Measurements from ENCODE around the gene PABPC1L. TPM values are rescaled to one million over a fixed set of nuclear protein-coding genes. Genes with fewer than 3 reads are reported as not detected.

Gene PABPC1L
- total and polyA plus RNA-seq, 2 of the 13 experiments (the other 11 are each of a cell fraction or from before 2014, with no cell fraction given), result 30.8 to 252 TPM

DNA sequence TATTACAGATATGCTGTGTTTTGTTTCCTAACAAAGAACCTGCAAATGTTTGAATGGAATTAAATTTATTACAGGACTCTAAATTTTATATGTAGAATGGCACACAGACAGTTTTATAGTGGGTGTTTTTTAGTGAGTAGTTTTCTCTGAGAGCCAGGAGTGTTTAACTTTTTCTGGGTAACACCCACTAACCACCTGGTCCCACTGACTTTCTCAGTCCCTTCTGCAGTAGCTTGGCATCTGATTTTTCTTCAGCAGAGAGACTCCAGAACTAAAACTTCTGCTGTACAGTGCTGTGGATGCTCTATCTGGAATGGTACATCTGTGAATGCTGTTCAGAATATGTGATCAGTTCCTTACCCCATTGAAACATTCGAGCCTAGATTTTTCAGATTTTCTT is 18.0 kb upstream of the PABPC1L start:
- Histone ChIP-seq H3K36me3 (replicated peaks in 1 of 2; ENCODE audit: control insufficient read depth in 1 of 2, insufficient read depth in 2 of 2, low read length in 2 of 2) (peaks cover 6 to 21% of the 10 kb centered on the region in 2 experiments), H3K79me2 (ENCODE audit: insufficient read depth, low read length) (peaks cover 98% of the 10 kb centered on the region), H3K27ac (ENCODE audit: extremely low read length, insufficient read depth, low read length) (no peak overlapping the region), H2AFZ (ENCODE audit: low read length) (no peak overlapping the region), H3K9ac (ENCODE audit: insufficient read depth, low read depth, low read length) (no peak overlapping the region), H3K4me3 (replicated peaks in 1 of 3; ENCODE audit: insufficient read depth in 1 of 3, low read depth in 2 of 3, low read length in 3 of 3) (no peak overlapping the region), H3K9me3 (ENCODE audit: low read length) (no peaks in the 10 kb centered on the region), H4K20me1 (ENCODE audit: insufficient read depth, low read length) (peaks cover 68% of the 10 kb centered on the region), H3K4me2 (ENCODE audit: low read depth, low read length) (no peak overlapping the region), H3K4me1 (ENCODE audit: insufficient read depth, low read length) (peaks cover 57% of the 10 kb centered on the region), H3K27me3 (ENCODE audit: control insufficient read depth in 1 of 2, insufficient read depth in 2 of 2, low read length in 2 of 2) (no peaks in the 10 kb centered on the region)
- FAIRE-seq (no peak), DNase-seq (ENCODE audit: low spot score) (no peak), ATAC-seq (no peak)
- ChIA-PET POLR2A (interaction anchor here (0.9 kb wide), 1 partner anchor 18 kb away, joined by 7 read pairs; the partner anchor contains the start of gene PABPC1L), CTCF (ENCODE audit: low intra/inter-chr PET ratio, low total read pairs) (no interaction called here)
- in situ Hi-C loops (cut with HindIII; ENCODE audit: extremely low pct_ligation_motif_present, low pct_unique_long_range_greater_than_20kb), result no loop called here
- intact Hi-C loops (cut with micrococcal nuclease; ENCODE audit: unreplicated experiment), result no loop called here
- BruUV-seq (replicated peaks), result no TSS peak
- 96% methylated on average over 1 of the region's 1 CpG for WGBS (ENCODE audit: low lambda C conversion rate)
- TF ChIP-seq, protein P1, sequence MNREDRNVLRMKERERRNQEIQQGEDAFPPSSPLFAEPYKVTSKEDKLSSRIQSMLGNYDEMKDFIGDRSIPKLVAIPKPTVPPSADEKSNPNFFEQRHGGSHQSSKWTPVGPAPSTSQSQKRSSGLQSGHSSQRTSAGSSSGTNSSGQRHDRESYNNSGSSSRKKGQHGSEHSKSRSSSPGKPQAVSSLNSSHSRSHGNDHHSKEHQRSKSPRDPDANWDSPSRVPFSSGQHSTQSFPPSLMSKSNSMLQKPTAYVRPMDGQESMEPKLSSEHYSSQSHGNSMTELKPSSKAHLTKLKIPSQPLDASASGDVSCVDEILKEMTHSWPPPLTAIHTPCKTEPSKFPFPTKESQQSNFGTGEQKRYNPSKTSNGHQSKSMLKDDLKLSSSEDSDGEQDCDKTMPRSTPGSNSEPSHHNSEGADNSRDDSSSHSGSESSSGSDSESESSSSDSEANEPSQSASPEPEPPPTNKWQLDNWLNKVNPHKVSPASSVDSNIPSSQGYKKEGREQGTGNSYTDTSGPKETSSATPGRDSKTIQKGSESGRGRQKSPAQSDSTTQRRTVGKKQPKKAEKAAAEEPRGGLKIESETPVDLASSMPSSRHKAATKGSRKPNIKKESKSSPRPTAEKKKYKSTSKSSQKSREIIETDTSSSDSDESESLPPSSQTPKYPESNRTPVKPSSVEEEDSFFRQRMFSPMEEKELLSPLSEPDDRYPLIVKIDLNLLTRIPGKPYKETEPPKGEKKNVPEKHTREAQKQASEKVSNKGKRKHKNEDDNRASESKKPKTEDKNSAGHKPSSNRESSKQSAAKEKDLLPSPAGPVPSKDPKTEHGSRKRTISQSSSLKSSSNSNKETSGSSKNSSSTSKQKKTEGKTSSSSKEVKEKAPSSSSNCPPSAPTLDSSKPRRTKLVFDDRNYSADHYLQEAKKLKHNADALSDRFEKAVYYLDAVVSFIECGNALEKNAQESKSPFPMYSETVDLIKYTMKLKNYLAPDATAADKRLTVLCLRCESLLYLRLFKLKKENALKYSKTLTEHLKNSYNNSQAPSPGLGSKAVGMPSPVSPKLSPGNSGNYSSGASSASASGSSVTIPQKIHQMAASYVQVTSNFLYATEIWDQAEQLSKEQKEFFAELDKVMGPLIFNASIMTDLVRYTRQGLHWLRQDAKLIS (CRISPR knock-in tag; IDR thresholded peaks at IDR 0.05), result no peak
- TF ChIP-seq ZNF615 (CRISPR knock-in tag; IDR thresholded peaks at IDR 0.05; ENCODE audit: borderline replicate concordance) (no peak), JUNB (CRISPR knock-in tag; IDR thresholded peaks at IDR 0.05; ENCODE audit: borderline replicate concordance) (no peak), KLF9 (CRISPR knock-in tag; IDR thresholded peaks at IDR 0.05; ENCODE audit: low read depth) (no peak), CEBPG (CRISPR knock-in tag; IDR thresholded peaks at IDR 0.05) (no peak), ZNF530 (CRISPR knock-in tag; IDR thresholded peaks at IDR 0.05; ENCODE audit: low read depth) (no peak), ZNF577 (CRISPR knock-in tag; IDR thresholded peaks at IDR 0.05; ENCODE audit: borderline replicate concordance, low read depth) (no peak), ZNF225 (CRISPR knock-in tag; IDR thresholded peaks at IDR 0.05) (no peak), BHLHE40 (IDR thresholded peaks at IDR 0.05; ENCODE audit: low read length) (no peak), MATR3 (CRISPR knock-in tag; IDR thresholded peaks at IDR 0.05) (no peak), GATAD1 (CRISPR knock-in tag; IDR thresholded peaks at IDR 0.05) (no peak), ZNF24 (IDR thresholded peaks at IDR 0.05) (no peak), ZNF205 (CRISPR knock-in tag; IDR thresholded peaks at IDR 0.05) (no peak), POLR2G (IDR thresholded peaks at IDR 0.05; ENCODE audit: low read depth, low read length) (no peak), RBFOX2 (IDR thresholded peaks at IDR 0.05; ENCODE audit: low read depth, low read length) (no peak), ZNF567 (CRISPR knock-in tag; IDR thresholded peaks at IDR 0.05; ENCODE audit: borderline replicate concordance) (no peak)
- TF ChIP-seq, protein P2, sequence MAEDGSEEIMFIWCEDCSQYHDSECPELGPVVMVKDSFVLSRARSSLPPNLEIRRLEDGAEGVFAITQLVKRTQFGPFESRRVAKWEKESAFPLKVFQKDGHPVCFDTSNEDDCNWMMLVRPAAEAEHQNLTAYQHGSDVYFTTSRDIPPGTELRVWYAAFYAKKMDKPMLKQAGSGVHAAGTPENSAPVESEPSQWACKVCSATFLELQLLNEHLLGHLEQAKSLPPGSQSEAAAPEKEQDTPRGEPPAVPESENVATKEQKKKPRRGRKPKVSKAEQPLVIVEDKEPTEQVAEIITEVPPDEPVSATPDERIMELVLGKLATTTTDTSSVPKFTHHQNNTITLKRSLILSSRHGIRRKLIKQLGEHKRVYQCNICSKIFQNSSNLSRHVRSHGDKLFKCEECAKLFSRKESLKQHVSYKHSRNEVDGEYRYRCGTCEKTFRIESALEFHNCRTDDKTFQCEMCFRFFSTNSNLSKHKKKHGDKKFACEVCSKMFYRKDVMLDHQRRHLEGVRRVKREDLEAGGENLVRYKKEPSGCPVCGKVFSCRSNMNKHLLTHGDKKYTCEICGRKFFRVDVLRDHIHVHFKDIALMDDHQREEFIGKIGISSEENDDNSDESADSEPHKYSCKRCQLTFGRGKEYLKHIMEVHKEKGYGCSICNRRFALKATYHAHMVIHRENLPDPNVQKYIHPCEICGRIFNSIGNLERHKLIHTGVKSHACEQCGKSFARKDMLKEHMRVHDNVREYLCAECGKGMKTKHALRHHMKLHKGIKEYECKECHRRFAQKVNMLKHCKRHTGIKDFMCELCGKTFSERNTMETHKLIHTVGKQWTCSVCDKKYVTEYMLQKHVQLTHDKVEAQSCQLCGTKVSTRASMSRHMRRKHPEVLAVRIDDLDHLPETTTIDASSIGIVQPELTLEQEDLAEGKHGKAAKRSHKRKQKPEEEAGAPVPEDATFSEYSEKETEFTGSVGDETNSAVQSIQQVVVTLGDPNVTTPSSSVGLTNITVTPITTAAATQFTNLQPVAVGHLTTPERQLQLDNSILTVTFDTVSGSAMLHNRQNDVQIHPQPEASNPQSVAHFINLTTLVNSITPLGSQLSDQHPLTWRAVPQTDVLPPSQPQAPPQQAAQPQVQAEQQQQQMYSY (CRISPR knock-in tag; IDR thresholded peaks at IDR 0.05), result no peak
- TF ChIP-seq, protein P3, sequence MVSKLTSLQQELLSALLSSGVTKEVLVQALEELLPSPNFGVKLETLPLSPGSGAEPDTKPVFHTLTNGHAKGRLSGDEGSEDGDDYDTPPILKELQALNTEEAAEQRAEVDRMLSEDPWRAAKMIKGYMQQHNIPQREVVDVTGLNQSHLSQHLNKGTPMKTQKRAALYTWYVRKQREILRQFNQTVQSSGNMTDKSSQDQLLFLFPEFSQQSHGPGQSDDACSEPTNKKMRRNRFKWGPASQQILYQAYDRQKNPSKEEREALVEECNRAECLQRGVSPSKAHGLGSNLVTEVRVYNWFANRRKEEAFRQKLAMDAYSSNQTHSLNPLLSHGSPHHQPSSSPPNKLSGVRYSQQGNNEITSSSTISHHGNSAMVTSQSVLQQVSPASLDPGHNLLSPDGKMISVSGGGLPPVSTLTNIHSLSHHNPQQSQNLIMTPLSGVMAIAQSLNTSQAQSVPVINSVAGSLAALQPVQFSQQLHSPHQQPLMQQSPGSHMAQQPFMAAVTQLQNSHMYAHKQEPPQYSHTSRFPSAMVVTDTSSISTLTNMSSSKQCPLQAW (CRISPR knock-in tag; IDR thresholded peaks at IDR 0.05), result no peak

All from HepG2 (cell line).